Measurements from ENCODE around the gene SYT1. TPM values are rescaled to one million over a fixed set of nuclear protein-coding genes. Genes with fewer than 3 reads are reported as not detected.

Gene SYT1
- total RNA-seq (2022; extraction: Qiagen RNA extraction; ENCODE audit: low read depth): 5.3 to 8.6 TPM (median 6.3 TPM) in 5 replicates

DNA sequence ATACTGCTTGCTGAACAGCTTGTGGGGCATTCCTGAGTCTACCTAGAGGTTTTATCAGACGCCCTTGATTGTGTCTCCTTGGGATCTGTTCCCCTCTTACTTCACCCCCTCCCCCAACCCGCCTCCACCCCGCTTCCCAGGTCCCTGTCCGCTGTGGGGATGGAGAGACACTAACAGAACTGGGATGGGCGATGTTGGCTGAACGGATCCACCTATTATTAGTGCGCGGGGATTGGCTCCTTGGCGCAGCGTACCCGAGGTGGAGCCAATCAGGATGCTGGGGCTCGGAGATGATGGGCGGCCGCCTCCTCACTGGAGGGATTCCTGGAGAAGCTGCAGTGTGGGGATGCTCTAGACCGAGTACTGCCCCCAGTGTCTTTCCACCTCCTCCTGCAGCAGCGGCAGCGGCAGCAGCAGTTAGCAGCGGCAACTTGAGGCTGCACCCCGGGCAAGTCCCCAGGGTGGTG, at the start of gene SYT1:
Gene SYT1, plus strand, starts transcription at position 372 of the 467 bp plus-strand sequence.

Measured in A549 treated with CpdA at 1 μM for 4 hours (cell line).